H9 (cell line): ENCODE measurements around the gene TIMM10B. TPM values are rescaled to one million over a fixed set of nuclear protein-coding genes. Genes with fewer than 3 reads are reported as not detected.

ENCODE experiments used
- DNase-seq: peaks from one replicate; pipeline ENCODE4 v3.0.0-alpha.2; 2017
- H2AFZ ChIP-seq: one replicate; pipeline ENCODE4 v1.6.1; 2013; ENCODE audit warnings: mild to moderate bottlenecking, low read length, control low read depth, moderate library complexity
- H2AK5ac ChIP-seq: 2 replicates; pipeline ENCODE4 v1.6.1; 2013; ENCODE audit warnings: low read length, control low read depth, mixed read lengths; ENCODE audit not compliant: insufficient read length
- H2BK120ac ChIP-seq: one replicate; pipeline ENCODE4 v1.6.1; 2013; ENCODE audit warnings: low read depth, mild to moderate bottlenecking, low read length, control low read depth, inconsistent platforms; ENCODE audit not compliant: poor library complexity, severe bottlenecking
- H2BK12ac ChIP-seq: 2 replicates; pipeline ENCODE4 v1.6.1; 2013; ENCODE audit warnings: low read length, control low read depth, mixed read lengths, low read depth; ENCODE audit not compliant: insufficient read length
- H2BK15ac ChIP-seq: 2 replicates; pipeline ENCODE4 v1.6.1; 2013; ENCODE audit warnings: low read depth, low read length, control low read depth
- H2BK20ac ChIP-seq: one replicate; pipeline ENCODE4 v1.6.1; 2013; ENCODE audit warnings: low read depth, mild to moderate bottlenecking, low read length, control low read depth, inconsistent platforms; ENCODE audit not compliant: poor library complexity, severe bottlenecking
- H2BK5ac ChIP-seq: 2 replicates; pipeline ENCODE4 v1.6.1; 2013; ENCODE audit warnings: low read length, control low read depth, mixed read lengths; ENCODE audit not compliant: insufficient read length
- H3K14ac ChIP-seq: 2 replicates; pipeline ENCODE4 v1.6.1; 2013; ENCODE audit warnings: low read length, control low read depth; ENCODE audit not compliant: insufficient read depth
- H3K18ac ChIP-seq: 2 replicates; pipeline ENCODE4 v1.6.1; 2013; ENCODE audit warnings: low read depth, mild to moderate bottlenecking, mixed read lengths, low read length, control low read depth; ENCODE audit not compliant: insufficient read length
- H3K23ac ChIP-seq: 2 replicates; pipeline ENCODE4 v1.6.1; 2013; ENCODE audit warnings: low read length, control low read depth, mixed read lengths, low read depth; ENCODE audit not compliant: insufficient read length
- H3K23me2 ChIP-seq: 2 replicates; pipeline ENCODE4 v1.6.1; 2013; ENCODE audit warnings: low read depth, mild to moderate bottlenecking, mixed read lengths, low read length, control low read depth; ENCODE audit not compliant: insufficient read length, poor library complexity, severe bottlenecking
- H3K27ac ChIP-seq: 2 replicates; pipeline ENCODE4 v1.5.1; 2013; ENCODE audit warnings: low read length, control low read depth, mixed read lengths, low read depth; ENCODE audit not compliant: insufficient read length
- H3K27me3 ChIP-seq: 2 replicates; pipeline ENCODE4 v1.6.1; 2013; ENCODE audit warnings: low read length, control low read depth, inconsistent platforms; ENCODE audit not compliant: insufficient read depth
- H3K4ac ChIP-seq: 2 replicates; pipeline ENCODE4 v1.6.1; 2013; ENCODE audit warnings: low read depth, mild to moderate bottlenecking, control low read depth, inconsistent platforms, low read length, moderate library complexity
- H3K4me1 ChIP-seq: 2 replicates; pipeline ENCODE4 v1.6.1; 2013; ENCODE audit warnings: low read length, control low read depth, inconsistent platforms; ENCODE audit not compliant: insufficient read depth
- H3K4me2 ChIP-seq: 2 replicates; pipeline ENCODE4 v1.6.1; 2013; ENCODE audit warnings: low read length, control low read depth, mixed read lengths; ENCODE audit not compliant: insufficient read length, insufficient read depth
- H3K56ac ChIP-seq: 2 replicates; pipeline ENCODE4 v1.6.1; 2013; ENCODE audit warnings: low read depth, mild to moderate bottlenecking, mixed read lengths, low read length, control low read depth; ENCODE audit not compliant: insufficient read length
- H3K79me1 ChIP-seq: 2 replicates; pipeline ENCODE4 v1.6.1; 2013; ENCODE audit warnings: low read depth, mild to moderate bottlenecking, moderate library complexity, low read length, control low read depth, inconsistent platforms; ENCODE audit not compliant: insufficient read depth, poor library complexity, severe bottlenecking
- H3K79me2 ChIP-seq: 2 replicates; pipeline ENCODE4 v1.6.1; 2013; ENCODE audit warnings: low read length, control low read depth, inconsistent platforms; ENCODE audit not compliant: insufficient read depth
- H3K9ac ChIP-seq: 2 replicates; pipeline ENCODE4 v1.6.1; 2013; ENCODE audit warnings: low read length, control low read depth, mixed read lengths; ENCODE audit not compliant: insufficient read length; ENCODE audit errors: extremely low read depth
- H3K9me3 ChIP-seq: one replicate; pipeline ENCODE4 v1.6.1; 2013; ENCODE audit warnings: low read depth, low read length, inconsistent platforms; ENCODE audit not compliant: control insufficient read depth
- H3T11ph ChIP-seq: one replicate; pipeline ENCODE4 v1.6.1; 2013; ENCODE audit warnings: mild to moderate bottlenecking, low read length, control low read depth, inconsistent platforms
- H4K20me1 ChIP-seq: one replicate; pipeline ENCODE4 v1.6.1; 2013; ENCODE audit not compliant: control insufficient read depth, insufficient read length, insufficient read depth
- H4K5ac ChIP-seq: 2 replicates; pipeline ENCODE4 v1.6.1; 2013; ENCODE audit warnings: low read depth, mild to moderate bottlenecking, mixed read lengths, low read length, control low read depth; ENCODE audit not compliant: insufficient read length
- H4K8ac ChIP-seq: replicated peaks from 2 replicates; pipeline ENCODE4 v1.6.1; 2013; ENCODE audit warnings: low read length, control low read depth, mixed read lengths, low read depth; ENCODE audit not compliant: insufficient read length
- H4K91ac ChIP-seq: 2 replicates; pipeline ENCODE4 v1.6.1; 2013; ENCODE audit warnings: low read depth, mild to moderate bottlenecking, moderate library complexity, mixed read lengths, low read length, control low read depth; ENCODE audit not compliant: insufficient read length
- H3K27ac Mint-ChIP-seq, 3 experiments: 2 replicates in 2 of 3; 3 replicates in 1 of 3; pipeline ENCODE4 v1.8.0; 2020 to 2021; ENCODE audit warnings: mixed read lengths in 3 of 3, mild to moderate bottlenecking in 1 of 3, moderate library complexity in 1 of 3
- H3K27me3 Mint-ChIP-seq: 2 replicates; pipeline ENCODE4 v1.8.0; 2021; ENCODE audit warnings: low read depth, mild to moderate bottlenecking, moderate library complexity, mixed read lengths
- H3K36me3 Mint-ChIP-seq, 3 experiments: 2 replicates in 2 of 3; 3 replicates in 1 of 3; pipeline ENCODE4 v1.8.0; 2020 to 2021; ENCODE audit warnings: low read depth in 3 of 3, mixed read lengths in 3 of 3; ENCODE audit not compliant: insufficient read depth in 1 of 3
- H3K4me1 Mint-ChIP-seq, 2 experiments: 2 replicates each; pipeline ENCODE4 v1.8.0; 2020; ENCODE audit warnings: mixed read lengths in 2 of 2
- H3K4me3 Mint-ChIP-seq, 2 experiments: 2 replicates in 1 of 2; 3 replicates in 1 of 2; pipeline ENCODE4 v1.8.0; 2020 to 2021; ENCODE audit warnings: mild to moderate bottlenecking in 2 of 2, mixed read lengths in 2 of 2, moderate library complexity in 1 of 2
- H3K9me3 Mint-ChIP-seq, 2 experiments: 2 replicates in 1 of 2; 3 replicates in 1 of 2; pipeline ENCODE4 v1.8.0; 2020; ENCODE audit warnings: mild to moderate bottlenecking in 2 of 2, mixed read lengths in 2 of 2, moderate library complexity in 1 of 2
- WGBS: extraction: QIAGEN DNeasy Blood & Tissue Kit; methylation state at CpG from one replicate; pipeline ENCODE4 v1.1.7; 2013; ENCODE audit warnings: missing lambda C conversion rate, low lambda C conversion rate, mixed read lengths; ENCODE audit not compliant: insufficient read length; ENCODE audit errors: extremely low coverage; 5-methylcytosine and 5-hydroxymethylcytosine counted together
- total RNA-seq: library from RNA; stranded (reverse); gene quantifications from 2 replicates; pipeline ENCODE4 v1.2.1, GENCODE V29; 2021
- TF ChIP-seq, protein P1 (sequence below): fragments of 200-600 bp; sonication (generic); conservative IDR thresholded peaks from 3 replicates; pipeline ENCODE4 v1.8.0; 2021; ENCODE audit warnings: antibody characterized with exemption, mild to moderate bottlenecking

TIMM10B gene
- total RNA-seq, 1 experiment from 2014 or later = 49.9 TPM

DNA sequence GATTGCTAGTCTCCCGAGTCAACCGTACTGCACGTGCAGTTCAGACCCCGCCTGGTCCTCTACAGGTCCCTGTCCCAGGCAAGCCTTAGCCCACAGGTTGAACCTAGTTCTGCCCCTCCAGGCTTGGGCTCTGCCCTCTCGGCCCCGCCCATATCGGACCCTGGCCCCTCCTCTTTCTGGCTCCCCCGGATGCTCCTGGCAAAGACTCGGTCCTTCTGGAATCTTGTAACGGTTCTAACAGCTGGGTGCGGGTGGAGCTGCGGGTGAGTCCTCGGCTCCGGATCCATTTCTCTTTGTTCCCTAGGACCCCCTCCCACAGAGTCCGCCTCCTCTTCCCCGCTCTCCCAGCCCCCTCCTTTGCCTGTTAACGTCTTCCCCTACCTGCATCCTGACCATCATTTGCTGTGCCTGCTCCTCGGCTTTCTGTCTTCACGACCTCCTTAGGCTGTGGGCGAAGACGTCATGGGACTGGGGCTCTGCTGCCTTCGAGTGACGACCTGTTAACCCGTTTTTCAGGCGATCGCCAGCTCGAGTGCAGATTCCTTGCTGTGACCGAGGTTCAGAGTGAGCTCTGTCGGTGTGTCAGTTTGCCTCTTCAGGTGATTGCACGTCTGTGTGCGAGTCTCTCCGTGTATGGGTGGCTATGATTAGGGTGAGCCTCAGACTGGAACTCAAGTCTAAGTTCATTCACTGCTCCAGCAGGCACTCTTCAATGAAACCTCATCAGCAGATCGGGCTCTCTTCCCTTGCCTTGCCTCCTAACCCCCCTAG lies 16.0 kb downstream of the TIMM10B start, which contains the start of gene DNHD1:
TSS of gene DNHD1 (plus strand) at position 212 of the 771 bp plus-strand sequence. CDS start 936 bp downstream, outside the sequence.
- H2BK20ac ChIP-seq = no peak within 1 kb of the TSS
- H2AK5ac ChIP-seq = no peak within 1 kb of the TSS
- H3K4me1 ChIP-seq = no peaks in the 10 kb centered on the region
- no peak within 1 kb of the TSS for H3K4ac ChIP-seq
- no peaks in the 10 kb centered on the region for H3K27me3 Mint-ChIP-seq
- no peaks in the 10 kb centered on the region for H3K79me1 ChIP-seq
- no peak within 1 kb of the TSS for H2BK5ac ChIP-seq
- TF ChIP-seq, protein P1, sequence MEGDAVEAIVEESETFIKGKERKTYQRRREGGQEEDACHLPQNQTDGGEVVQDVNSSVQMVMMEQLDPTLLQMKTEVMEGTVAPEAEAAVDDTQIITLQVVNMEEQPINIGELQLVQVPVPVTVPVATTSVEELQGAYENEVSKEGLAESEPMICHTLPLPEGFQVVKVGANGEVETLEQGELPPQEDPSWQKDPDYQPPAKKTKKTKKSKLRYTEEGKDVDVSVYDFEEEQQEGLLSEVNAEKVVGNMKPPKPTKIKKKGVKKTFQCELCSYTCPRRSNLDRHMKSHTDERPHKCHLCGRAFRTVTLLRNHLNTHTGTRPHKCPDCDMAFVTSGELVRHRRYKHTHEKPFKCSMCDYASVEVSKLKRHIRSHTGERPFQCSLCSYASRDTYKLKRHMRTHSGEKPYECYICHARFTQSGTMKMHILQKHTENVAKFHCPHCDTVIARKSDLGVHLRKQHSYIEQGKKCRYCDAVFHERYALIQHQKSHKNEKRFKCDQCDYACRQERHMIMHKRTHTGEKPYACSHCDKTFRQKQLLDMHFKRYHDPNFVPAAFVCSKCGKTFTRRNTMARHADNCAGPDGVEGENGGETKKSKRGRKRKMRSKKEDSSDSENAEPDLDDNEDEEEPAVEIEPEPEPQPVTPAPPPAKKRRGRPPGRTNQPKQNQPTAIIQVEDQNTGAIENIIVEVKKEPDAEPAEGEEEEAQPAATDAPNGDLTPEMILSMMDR = no peak
- H2BK12ac ChIP-seq = no peak within 1 kb of the TSS
- H3K14ac ChIP-seq = no peak within 1 kb of the TSS; the same call in 1 of the 2 replicates
- H3K27ac ChIP-seq = no peak within 1 kb of the TSS
- no peak within 1 kb of the TSS for H2BK15ac ChIP-seq
- no peak within 1 kb of the TSS for H4K8ac ChIP-seq
- no peaks in the 10 kb centered on the region for H3K9me3 ChIP-seq
- H3K23ac ChIP-seq = no peak within 1 kb of the TSS
- H3K36me3 Mint-ChIP-seq = peaks cover 1 to 12% (median 8%) of the 10 kb centered on the region in 3 experiments; a peak in 5 of 7 replicates
- H3K4me3 Mint-ChIP-seq = peak within 1 kb of the TSS in 1 of 2 experiments; percentile 31; a peak in 4 of 5 replicates
- no peaks in the 10 kb centered on the region for H3K27me3 ChIP-seq
- no peaks in the 10 kb centered on the region for H3K9me3 Mint-ChIP-seq
- peak within 1 kb of the TSS; percentile 4 for H3K9ac ChIP-seq
- no peak within 1 kb of the TSS for H3K56ac ChIP-seq
- H2AFZ ChIP-seq = no peak within 1 kb of the TSS
- WGBS = no CpG with 5 or more reads among the region's 33 CpGs
- H4K20me1 ChIP-seq = no peaks in the 10 kb centered on the region
- no peak within 1 kb of the TSS for H2BK120ac ChIP-seq
- H4K5ac ChIP-seq = no peak within 1 kb of the TSS
- peak within 1 kb of the TSS; percentile 2 to 61 (median 50); a peak in 5 of 7 replicates for H3K27ac Mint-ChIP-seq
- H3K4me2 ChIP-seq = peak within 1 kb of the TSS; percentile 41
- H3K18ac ChIP-seq = no peak within 1 kb of the TSS
- H4K91ac ChIP-seq = no peak within 1 kb of the TSS
- no peak within 1 kb of the TSS for H3T11ph ChIP-seq
- no peaks in the 10 kb centered on the region for H3K23me2 ChIP-seq
- DNase-seq = peak; percentile 78
- H3K4me1 Mint-ChIP-seq = peaks cover 9 to 13% of the 10 kb centered on the region in 2 experiments
- no peaks in the 10 kb centered on the region for H3K79me2 ChIP-seq
